GM12891 (cell line): ENCODE results near the gene MRPL19.

Experiments
- POLR2A ChIP-seq: IDR thresholded peaks from 2 replicates; pipeline ENCODE4 v1.6.1; 2011; ENCODE audit warnings: low read depth, low read length, control low read depth
- POLR2AphosphoS5 ChIP-seq: IDR thresholded peaks from 2 replicates; pipeline ENCODE4 v1.6.1; 2011; ENCODE audit warnings: low read depth, low read length, control low read depth
- SPI1 ChIP-seq: IDR thresholded peaks from 2 replicates; pipeline ENCODE4 v1.6.1; 2011; ENCODE audit warnings: low read depth, low read length, control low read depth
- TAF1 ChIP-seq: IDR thresholded peaks from 2 replicates; pipeline ENCODE4 v1.6.1; 2011; ENCODE audit warnings: low read depth, low read length, control low read depth

DNA sequence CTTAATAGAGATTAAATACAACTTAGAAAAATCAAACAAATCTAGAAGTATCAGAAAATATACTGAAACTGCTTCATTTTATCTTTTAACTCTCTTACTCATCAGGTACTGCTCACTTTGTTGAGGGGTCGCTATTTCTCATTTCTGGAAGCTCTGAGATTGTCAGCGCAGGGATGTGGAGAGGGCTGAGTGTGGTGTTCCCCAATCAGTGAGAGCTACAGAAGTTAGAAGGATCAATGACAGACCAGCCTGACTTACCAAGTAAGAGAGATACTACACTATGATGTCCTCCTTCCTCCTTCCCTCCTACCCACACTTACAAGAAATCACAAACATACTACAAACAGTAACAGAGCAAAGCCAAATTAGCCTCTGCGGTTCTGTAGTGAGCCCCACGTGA lies 56.0 kb downstream of the MRPL19 start:
- TF ChIP-seq POLR2A, result no peak
- no peak for TF ChIP-seq TAF1
- no peak for TF ChIP-seq POLR2AphosphoS5
- TF ChIP-seq SPI1, result no peak
